Measurements from ENCODE around the gene CFAP100. TPM values are rescaled to one million over a fixed set of nuclear protein-coding genes. Genes with fewer than 3 reads are reported as not detected.
A peak's percentile ranks its signal among the peaks of the same experiment; 100 is the strongest.

The CFAP100 gene
- total RNA-seq, 4 donors from 2014 or later = 6.1 TPM; not detected in 3

DNA sequence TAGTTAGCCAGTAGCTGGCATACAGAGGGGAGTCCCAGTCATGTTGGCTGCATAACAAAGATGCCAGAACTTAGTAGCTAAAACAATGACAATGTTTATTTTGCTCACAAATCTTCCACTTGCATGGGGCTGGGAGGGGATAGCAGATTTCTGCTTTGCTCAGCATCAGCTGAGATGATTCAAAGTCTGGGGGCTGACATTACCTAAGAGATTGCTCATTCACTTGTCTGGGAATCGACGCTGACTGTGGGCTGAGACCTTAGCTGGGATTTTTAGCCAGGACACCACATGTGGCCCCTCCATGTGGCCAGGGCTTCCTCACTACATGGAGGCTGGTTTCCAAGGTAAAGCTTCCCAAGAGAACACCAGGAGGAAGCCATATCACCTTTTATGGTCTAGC is 12.7 kb upstream of the CFAP100 start:
- DNase-seq (ENCODE audit: low spot score in 2 of 2) = no peak
- TF ChIP-seq CTCF (IDR thresholded peaks at IDR 0.05) = no peak
- TF ChIP-seq EP300 (IDR thresholded peaks at IDR 0.05) = no peak
- TF ChIP-seq POLR2A (IDR thresholded peaks at IDR 0.05) = no peak
- Histone ChIP-seq H3K4me1 (peaks cover 0 to 8% (median 0%) of the 10 kb centered on the region in 4 donors), H3K36me3 (no peaks in the 10 kb centered on the region), H3K27me3 (no peaks in the 10 kb centered on the region), H3K27ac (no peak overlapping the region), H3K9me3 (no peaks in the 10 kb centered on the region), H3K4me3 (no peak overlapping the region)
- 32% methylated on average over 2 of the region's 2 CpGs; no CpG with 5 or more reads in 1 of the 2 donors for WGBS, 2 donors

DNA sequence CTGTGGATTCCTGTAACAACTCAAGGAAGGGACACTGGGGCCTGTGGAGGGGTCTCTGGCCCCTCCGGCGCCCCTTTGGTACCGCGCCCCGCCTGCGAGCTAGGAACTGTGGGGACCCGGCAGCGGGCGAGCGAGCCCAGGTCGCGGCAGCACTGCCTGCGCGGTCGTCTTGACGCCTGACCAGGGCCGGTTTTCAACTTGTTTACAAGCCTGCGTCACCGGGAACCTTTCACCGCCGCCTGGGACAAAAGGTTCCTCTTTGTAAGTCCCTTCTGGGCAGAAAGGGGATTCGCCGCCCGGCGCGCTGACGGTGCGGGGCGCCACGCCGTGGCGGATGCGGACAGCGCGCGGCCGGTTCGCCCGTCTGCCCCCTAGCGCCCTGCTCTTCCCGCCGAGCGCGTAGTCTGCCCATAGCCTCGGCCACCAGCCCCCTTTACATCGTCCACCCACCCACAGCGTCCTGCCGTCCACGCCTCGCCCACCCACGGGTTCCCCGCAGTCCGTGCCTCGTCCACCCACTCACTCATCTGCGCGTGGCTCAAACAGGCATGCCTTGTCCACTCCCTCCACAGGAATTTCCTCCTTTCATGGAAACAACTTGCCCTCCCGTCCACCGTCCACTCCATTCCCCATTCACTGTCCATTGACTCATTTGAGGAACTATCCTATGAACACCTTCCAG is 5.5 kb upstream of the CFAP100 start:
- Histone ChIP-seq H3K36me3 (no peaks in the 10 kb centered on the region), H3K27ac (peak overlapping the region; percentile 83 to 98 (median 96)), H3K9me3 (no peaks in the 10 kb centered on the region), H3K4me1 (peaks cover 4 to 15% (median 8%) of the 10 kb centered on the region in 4 donors), H3K27me3 (no peaks in the 10 kb centered on the region), H3K4me3 (peak overlapping the region; percentile 18 to 51 (median 21))
- peak; percentile 91 to 100 (median 100) for TF ChIP-seq CTCF (IDR thresholded peaks at IDR 0.05)
- TF ChIP-seq EP300 (IDR thresholded peaks at IDR 0.05) = peak; percentile 97 to 99
- TF ChIP-seq POLR2A (IDR thresholded peaks at IDR 0.05) = peak; percentile 88 to 93
- WGBS, 2 donors = 1 to 3% methylated on average over 28 to 52 of the region's 58 CpGs
- peak; percentile 87 to 91 for DNase-seq (ENCODE audit: low spot score in 2 of 2)

GRCh38 chr3:126389794-126390146 is 4.9 kb upstream of the CFAP100 start:
- H3K9me3 ChIP-seq = no peaks in the 10 kb centered on the region
- WGBS, 2 donors = 67 to 70% methylated on average over 17 of the region's 17 CpGs
- H3K27ac ChIP-seq = peak overlapping the region; percentile 39 to 98 (median 89)
- H3K4me1 ChIP-seq = peaks cover 4 to 21% (median 10%) of the 10 kb centered on the region in 4 donors
- no peak for DNase-seq (ENCODE audit: low spot score in 2 of 2)
- H3K4me3 ChIP-seq = peak overlapping the region in 1 of 4 donors; percentile 51
- H3K36me3 ChIP-seq = no peaks in the 10 kb centered on the region
- TF ChIP-seq EP300 (IDR thresholded peaks at IDR 0.05) = no peak
- TF ChIP-seq CTCF (IDR thresholded peaks at IDR 0.05) = no peak
- TF ChIP-seq POLR2A (IDR thresholded peaks at IDR 0.05) = no peak
- H3K27me3 ChIP-seq = peaks cover 0 to 3% of the 10 kb centered on the region in 2 donors

DNA sequence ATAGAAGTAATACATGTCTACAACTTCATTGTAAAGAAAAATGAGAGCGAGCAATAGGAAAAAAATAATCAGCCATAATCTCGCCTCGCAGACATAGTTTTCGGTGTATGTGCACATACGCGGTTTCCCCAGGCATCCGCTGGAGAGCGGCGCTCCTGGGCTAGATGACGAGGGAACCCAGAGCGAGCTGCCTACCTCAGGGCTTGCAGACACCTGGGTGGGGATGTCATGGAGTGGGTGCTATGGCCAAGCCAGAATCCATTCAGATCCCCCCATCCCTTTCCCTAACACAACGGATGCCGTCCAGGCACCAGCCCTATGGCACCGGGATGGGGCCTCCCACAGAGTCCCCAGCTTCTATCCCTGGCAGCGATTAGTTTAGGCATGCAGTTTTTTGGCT is 4.5 kb upstream of the CFAP100 start:
- Histone ChIP-seq H3K4me3 (no peak overlapping the region), H3K9me3 (no peaks in the 10 kb centered on the region), H3K4me1 (peaks cover 4 to 25% (median 12%) of the 10 kb centered on the region in 4 donors), H3K27me3 (peaks cover 0 to 3% of the 10 kb centered on the region in 2 donors), H3K27ac (peak overlapping the region; percentile 39 to 98 (median 89)), H3K36me3 (no peaks in the 10 kb centered on the region)
- TF ChIP-seq EP300 (IDR thresholded peaks at IDR 0.05) (no peak), CTCF (IDR thresholded peaks at IDR 0.05) (no peak), POLR2A (IDR thresholded peaks at IDR 0.05) (no peak)
- DNase-seq (ENCODE audit: low spot score in 2 of 2) = no peak
- 89 to 92% methylated on average over 15 of the region's 15 CpGs for WGBS, 2 donors

DNA sequence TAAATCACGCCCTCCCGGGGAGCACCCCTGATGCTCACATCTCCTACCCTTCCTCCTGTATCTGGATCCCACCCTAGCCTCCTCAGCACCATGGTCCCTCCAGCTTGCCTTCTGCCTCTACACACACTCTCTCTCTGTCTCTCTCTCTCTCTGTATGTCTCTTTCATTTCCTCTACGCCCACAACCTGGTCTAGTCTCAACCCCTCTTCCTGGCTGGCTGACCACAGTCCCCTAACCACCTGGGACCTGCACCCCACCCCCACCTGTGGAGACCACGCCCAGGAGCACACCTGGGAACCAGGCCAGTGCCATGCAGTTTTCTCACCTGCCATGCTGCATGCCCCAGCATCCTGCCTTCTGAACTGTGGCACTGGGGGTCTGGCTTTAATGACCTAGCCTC is 4.0 kb upstream of the CFAP100 start:
- no peak for TF ChIP-seq CTCF (IDR thresholded peaks at IDR 0.05)
- TF ChIP-seq POLR2A (IDR thresholded peaks at IDR 0.05) = no peak
- no peak for TF ChIP-seq EP300 (IDR thresholded peaks at IDR 0.05)
- H3K4me1 ChIP-seq = peaks cover 4 to 26% (median 12%) of the 10 kb centered on the region in 4 donors
- H3K27me3 ChIP-seq = peaks cover 0 to 3% of the 10 kb centered on the region in 2 donors
- peak overlapping the region in 1 of 4 donors; percentile 98 for H3K27ac ChIP-seq
- no peaks in the 10 kb centered on the region for H3K36me3 ChIP-seq
- H3K4me3 ChIP-seq = no peak overlapping the region
- 86 to 88% methylated on average over 4 of the region's 4 CpGs for WGBS, 2 donors
- no peak for DNase-seq (ENCODE audit: low spot score in 2 of 2)
- no peaks in the 10 kb centered on the region for H3K9me3 ChIP-seq

All from tibial nerve (tissue), 4 donors.